ENCODE results near the gene LY86. TPM values are rescaled to one million over a fixed set of nuclear protein-coding genes. Genes with fewer than 3 reads are reported as not detected.

LY86 gene
- total and polyA plus RNA-seq, 2 donors (not counting 1 experiment from before 2014, with no cell fraction given) = not detected

GRCh38 chr6:6620766-6621425, 32.4 kb downstream of the LY86 start:
- no peaks in the 10 kb centered on the region for H3K27me3 ChIP-seq (ENCODE audit: control insufficient read depth, insufficient read depth, low read length)
- H4K20me1 ChIP-seq (ENCODE audit: control insufficient read depth, extremely low read depth, insufficient read depth, low read length) = no peaks in the 10 kb centered on the region
- TF ChIP-seq CTCF (conservative IDR thresholded peaks at IDR 0.05 in 1 of 2, IDR thresholded peaks at IDR 0.05 in 1 of 2; ENCODE audit: low read depth in 1 of 2, low read length in 2 of 2) (no peak), EZH2 (IDR thresholded peaks at IDR 0.05; ENCODE audit: low read length, missing control alignments) (no peak)
- no peaks in the 10 kb centered on the region for H3K36me3 ChIP-seq (ENCODE audit: control insufficient read depth, insufficient read depth, low read length)
- H3K9ac ChIP-seq (ENCODE audit: insufficient read depth, low read length) = no peak overlapping the region
- H3K4me3 ChIP-seq (replicated peaks in 1 of 4; ENCODE audit: control extremely low read depth in 1 of 4, insufficient read depth in 1 of 4, low read depth in 3 of 4, low read length in 4 of 4) = no peak overlapping the region
- H3K4me2 ChIP-seq (ENCODE audit: extremely low read depth, insufficient read depth, low read length) = no peak overlapping the region
- H3K9me3 ChIP-seq (ENCODE audit: control insufficient read depth, insufficient read depth, low read depth, low read length) = no peaks in the 10 kb centered on the region
- H3K27ac ChIP-seq (ENCODE audit: insufficient read depth, low read length) = no peak overlapping the region
- no peak for DNase-seq (ENCODE audit: low read depth in 2 of 2)
- no peaks in the 10 kb centered on the region for H3K4me1 ChIP-seq (ENCODE audit: control insufficient read depth, extremely low read depth, insufficient read depth, low read length)
- H3K79me2 ChIP-seq (ENCODE audit: control insufficient read depth, insufficient read depth, low read length) = no peaks in the 10 kb centered on the region
- H2AFZ ChIP-seq (ENCODE audit: low read length) = no peak overlapping the region

GRCh38 chr6:6622501-6622900, 34.0 kb downstream of the LY86 start:
- Histone ChIP-seq H4K20me1 (ENCODE audit: control insufficient read depth, extremely low read depth, insufficient read depth, low read length) (no peaks in the 10 kb centered on the region), H3K9me3 (ENCODE audit: control insufficient read depth, insufficient read depth, low read depth, low read length) (no peaks in the 10 kb centered on the region), H3K79me2 (ENCODE audit: control insufficient read depth, insufficient read depth, low read length) (no peaks in the 10 kb centered on the region), H3K4me2 (ENCODE audit: extremely low read depth, insufficient read depth, low read length) (no peak overlapping the region), H2AFZ (ENCODE audit: low read length) (no peak overlapping the region), H3K9ac (ENCODE audit: insufficient read depth, low read length) (no peak overlapping the region), H3K4me1 (ENCODE audit: control insufficient read depth, extremely low read depth, insufficient read depth, low read length) (no peaks in the 10 kb centered on the region), H3K36me3 (ENCODE audit: control insufficient read depth, insufficient read depth, low read length) (no peaks in the 10 kb centered on the region), H3K4me3 (replicated peaks in 1 of 4; ENCODE audit: control extremely low read depth in 1 of 4, insufficient read depth in 1 of 4, low read depth in 3 of 4, low read length in 4 of 4) (no peak overlapping the region), H3K27me3 (ENCODE audit: control insufficient read depth, insufficient read depth, low read length) (no peaks in the 10 kb centered on the region), H3K27ac (ENCODE audit: insufficient read depth, low read length) (no peak overlapping the region)
- TF ChIP-seq EZH2 (IDR thresholded peaks at IDR 0.05; ENCODE audit: low read length, missing control alignments) (no peak), CTCF (conservative IDR thresholded peaks at IDR 0.05 in 1 of 2, IDR thresholded peaks at IDR 0.05 in 1 of 2; ENCODE audit: low read depth in 1 of 2, low read length in 2 of 2) (no peak)
- DNase-seq (ENCODE audit: low read depth in 2 of 2) = no peak

- DNase-seq (ENCODE audit: low read depth in 2 of 2) = no peak
- no peak overlapping the region for H2AFZ ChIP-seq (ENCODE audit: low read length)
Measured at GRCh38 chr6:6623553-6623952, 35.0 kb downstream of the LY86 start.

More at GRCh38 chr6:6623553-6623952, 35.0 kb downstream of the LY86 start:
- Histone ChIP-seq H3K9ac (ENCODE audit: insufficient read depth, low read length) (no peak overlapping the region), H3K9me3 (ENCODE audit: control insufficient read depth, insufficient read depth, low read depth, low read length) (no peaks in the 10 kb centered on the region), H3K36me3 (ENCODE audit: control insufficient read depth, insufficient read depth, low read length) (no peaks in the 10 kb centered on the region), H4K20me1 (ENCODE audit: control insufficient read depth, extremely low read depth, insufficient read depth, low read length) (no peaks in the 10 kb centered on the region), H3K4me3 (replicated peaks in 1 of 4; ENCODE audit: control extremely low read depth in 1 of 4, insufficient read depth in 1 of 4, low read depth in 3 of 4, low read length in 4 of 4) (no peak overlapping the region), H3K27me3 (ENCODE audit: control insufficient read depth, insufficient read depth, low read length) (no peaks in the 10 kb centered on the region), H3K79me2 (ENCODE audit: control insufficient read depth, insufficient read depth, low read length) (no peaks in the 10 kb centered on the region), H3K27ac (ENCODE audit: insufficient read depth, low read length) (no peak overlapping the region), H3K4me1 (ENCODE audit: control insufficient read depth, extremely low read depth, insufficient read depth, low read length) (no peaks in the 10 kb centered on the region), H3K4me2 (ENCODE audit: extremely low read depth, insufficient read depth, low read length) (no peak overlapping the region)
- no peak for TF ChIP-seq EZH2 (IDR thresholded peaks at IDR 0.05; ENCODE audit: low read length, missing control alignments)
